ENCODE measurements around the gene PIP5K1B.
"Not testable (repeated sequence)": the region's sequence is repeated elsewhere in the genome, so short reads cannot be mapped to it uniquely, and the experiment has no call there.

DNA sequence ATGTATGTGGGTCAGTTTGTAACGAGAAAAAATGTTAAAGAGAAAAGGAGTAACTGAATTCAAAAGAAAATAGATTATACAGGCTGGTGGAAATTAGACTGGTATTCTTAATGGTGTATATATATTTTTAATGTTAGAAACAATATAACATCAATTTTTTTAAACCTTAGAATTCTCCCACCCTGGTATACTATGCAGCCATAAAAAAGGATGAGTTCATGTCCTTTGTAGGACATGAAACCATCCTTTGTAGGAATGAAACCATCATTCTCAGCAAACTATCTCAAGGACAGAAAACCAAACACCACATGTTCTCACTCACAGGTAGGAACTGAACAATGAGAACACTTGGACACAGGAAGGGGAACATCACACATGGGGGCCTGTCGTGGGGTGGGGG lies 5.4 kb upstream of the PIP5K1B start:
- TF ChIP-seq, protein P1, sequence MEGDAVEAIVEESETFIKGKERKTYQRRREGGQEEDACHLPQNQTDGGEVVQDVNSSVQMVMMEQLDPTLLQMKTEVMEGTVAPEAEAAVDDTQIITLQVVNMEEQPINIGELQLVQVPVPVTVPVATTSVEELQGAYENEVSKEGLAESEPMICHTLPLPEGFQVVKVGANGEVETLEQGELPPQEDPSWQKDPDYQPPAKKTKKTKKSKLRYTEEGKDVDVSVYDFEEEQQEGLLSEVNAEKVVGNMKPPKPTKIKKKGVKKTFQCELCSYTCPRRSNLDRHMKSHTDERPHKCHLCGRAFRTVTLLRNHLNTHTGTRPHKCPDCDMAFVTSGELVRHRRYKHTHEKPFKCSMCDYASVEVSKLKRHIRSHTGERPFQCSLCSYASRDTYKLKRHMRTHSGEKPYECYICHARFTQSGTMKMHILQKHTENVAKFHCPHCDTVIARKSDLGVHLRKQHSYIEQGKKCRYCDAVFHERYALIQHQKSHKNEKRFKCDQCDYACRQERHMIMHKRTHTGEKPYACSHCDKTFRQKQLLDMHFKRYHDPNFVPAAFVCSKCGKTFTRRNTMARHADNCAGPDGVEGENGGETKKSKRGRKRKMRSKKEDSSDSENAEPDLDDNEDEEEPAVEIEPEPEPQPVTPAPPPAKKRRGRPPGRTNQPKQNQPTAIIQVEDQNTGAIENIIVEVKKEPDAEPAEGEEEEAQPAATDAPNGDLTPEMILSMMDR (IDR thresholded peaks at IDR 0.05; ENCODE audit: low read length): not testable (repeated sequence)
- not testable (repeated sequence) for TF ChIP-seq EZH2 (IDR thresholded peaks at IDR 0.05; ENCODE audit: borderline replicate concordance, low read length)
